HEK293T (cell line): ENCODE results near the gene CXCL17.

Experiments used
- ARNT ChIP-seq: fragments of 450-650 bp; IDR thresholded peaks from 2 replicates; pipeline ENCODE4 v1.6.1; 2017; ENCODE audit warnings: mild to moderate bottlenecking
- BHLHE40 ChIP-seq: fragments of 450-650 bp; IDR thresholded peaks from 2 replicates; pipeline ENCODE4 v1.6.1; 2016; ENCODE audit warnings: mild to moderate bottlenecking, moderate library complexity, borderline replicate concordance
- ELF4 ChIP-seq: fragments of 450-650 bp; IDR thresholded peaks from 2 replicates; pipeline ENCODE4 v1.6.1; 2017; ENCODE audit warnings: antibody characterized with exemption
- FOXA1 ChIP-seq: fragments of 450-650 bp; IDR thresholded peaks from 2 replicates; pipeline ENCODE4 v1.6.1; 2016; ENCODE audit warnings: mild to moderate bottlenecking
- FOXK2 ChIP-seq: fragments of 450-650 bp; IDR thresholded peaks from 2 replicates; pipeline ENCODE4 v1.6.1; 2016; ENCODE audit warnings: mild to moderate bottlenecking
- FOXM1 ChIP-seq: fragments of 450-650 bp; IDR thresholded peaks from 2 replicates; pipeline ENCODE4 v1.6.1; 2017; ENCODE audit warnings: mild to moderate bottlenecking, borderline replicate concordance
- NFRKB ChIP-seq: fragments of 450-650 bp; IDR thresholded peaks from 2 replicates; pipeline ENCODE4 v1.6.1; 2016; ENCODE audit warnings: mild to moderate bottlenecking, moderate library complexity
- PKNOX1 ChIP-seq: fragments of 450-650 bp; IDR thresholded peaks from 2 replicates; pipeline ENCODE4 v1.6.1; 2016
- SP1 ChIP-seq: fragments of 450-650 bp; IDR thresholded peaks from 2 replicates; pipeline ENCODE4 v1.6.1; 2017
- SUZ12 ChIP-seq: fragments of 450-650 bp; IDR thresholded peaks from 2 replicates; pipeline ENCODE4 v1.6.1; 2016; ENCODE audit warnings: mild to moderate bottlenecking
- TARDBP ChIP-seq: fragments of 450-650 bp; IDR thresholded peaks from 2 replicates; pipeline ENCODE4 v1.6.1; 2016
- ZNF384 ChIP-seq: fragments of 450-650 bp; IDR thresholded peaks from 2 replicates; pipeline ENCODE4 v1.6.1; 2016

DNA sequence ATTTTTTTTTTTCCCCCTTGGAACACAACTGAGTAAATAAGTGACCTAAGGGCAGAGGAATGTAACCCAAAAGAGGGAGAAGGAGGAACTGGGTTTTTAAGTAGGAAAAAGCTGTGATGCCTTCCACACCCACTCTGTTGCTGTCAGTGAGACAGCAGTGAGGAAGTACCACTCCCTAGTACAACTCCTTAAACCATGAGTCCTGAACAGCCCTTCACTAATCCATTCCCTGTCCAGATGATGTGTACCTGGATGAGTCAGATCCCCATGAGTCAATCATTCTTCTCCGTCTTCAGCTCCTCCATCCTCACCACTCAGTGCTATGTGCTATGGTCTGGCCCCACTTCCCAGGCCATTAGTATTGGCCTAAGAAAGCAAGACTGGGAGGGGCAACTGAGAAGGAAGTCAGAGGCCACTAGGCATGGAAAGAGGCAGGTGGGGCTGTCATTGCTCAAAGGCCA is 12.9 kb upstream of the CXCL17 start:
- TF ChIP-seq FOXA1, result no peak
- no peak for TF ChIP-seq FOXK2
- TF ChIP-seq SUZ12, result no peak
- no peak for TF ChIP-seq ELF4
- TF ChIP-seq FOXM1, result no peak
- no peak for TF ChIP-seq NFRKB
- no peak for TF ChIP-seq SP1
- no peak; the same call in 1 of the 2 replicates for TF ChIP-seq PKNOX1
- no peak for TF ChIP-seq TARDBP
- TF ChIP-seq ZNF384, result no peak
- TF ChIP-seq BHLHE40, result no peak
- TF ChIP-seq ARNT, result no peak
